NOMO-1 treated with DMSO at 0.1 percent for 48 hours (cell line): ENCODE measurements around the gene ADAMTS19.
"Not testable (repeated sequence)": the region's sequence is repeated elsewhere in the genome, so short reads cannot be mapped to it uniquely, and the experiment has no call there.

ENCODE experiments used
- DNase-seq: peaks from one replicate; lab custom pipeline; 2025; ENCODE audit not compliant: unreplicated experiment; lab: John Stamatoyannopoulos, UW

ADAMTS19 gene

GRCh38 chr5:129459777-129460671 lies at the start of gene ADAMTS19:
TSS of gene ADAMTS19 (plus strand) at chr5:129460298. CDS start at chr5:129460392, 94 bp downstream.
- no peak for DNase-seq

DNA sequence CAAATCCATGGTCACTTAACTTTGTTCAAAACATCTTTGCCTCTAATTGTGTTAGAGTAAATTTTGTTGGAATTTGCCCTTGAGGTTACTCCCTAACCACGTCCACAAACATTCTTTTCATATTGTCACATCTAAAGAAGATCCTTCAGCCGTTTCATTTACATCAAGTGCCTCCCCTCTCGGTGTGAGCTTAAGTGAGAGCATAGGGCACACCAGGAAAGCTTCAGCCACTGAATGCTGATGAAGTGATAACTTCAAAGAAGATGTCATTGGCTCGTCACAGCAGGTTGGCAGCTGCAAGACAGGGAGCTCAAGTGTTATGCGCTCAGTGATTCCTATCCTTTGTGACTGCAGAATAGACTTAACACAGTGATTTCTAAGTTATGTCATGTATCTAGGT lies 49.6 kb upstream of the ADAMTS19 start:
- DNase-seq: no peak

GRCh38 chr5:129412721-129413120 lies 47.4 kb upstream of the ADAMTS19 start:
- no peak for DNase-seq

DNA sequence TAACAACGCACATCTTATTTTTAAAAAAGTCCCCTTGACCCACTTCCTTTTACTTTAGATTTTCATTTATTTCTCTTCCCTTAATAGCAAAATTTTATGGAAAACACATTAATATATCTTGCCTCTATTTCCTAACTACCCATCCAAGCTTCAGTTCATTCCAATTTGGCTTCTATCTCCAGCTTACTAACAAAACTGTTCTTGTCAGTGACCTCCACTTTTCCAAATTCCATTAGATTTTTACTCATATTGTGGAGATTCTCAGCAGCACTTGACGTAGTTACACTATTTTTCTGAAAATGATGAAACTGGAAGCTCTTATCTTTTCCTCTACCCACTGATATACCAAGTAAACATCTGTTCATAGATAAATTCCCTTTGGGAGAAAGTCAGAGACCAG lies 46.5 kb upstream of the ADAMTS19 start:
- no peak for DNase-seq

DNA sequence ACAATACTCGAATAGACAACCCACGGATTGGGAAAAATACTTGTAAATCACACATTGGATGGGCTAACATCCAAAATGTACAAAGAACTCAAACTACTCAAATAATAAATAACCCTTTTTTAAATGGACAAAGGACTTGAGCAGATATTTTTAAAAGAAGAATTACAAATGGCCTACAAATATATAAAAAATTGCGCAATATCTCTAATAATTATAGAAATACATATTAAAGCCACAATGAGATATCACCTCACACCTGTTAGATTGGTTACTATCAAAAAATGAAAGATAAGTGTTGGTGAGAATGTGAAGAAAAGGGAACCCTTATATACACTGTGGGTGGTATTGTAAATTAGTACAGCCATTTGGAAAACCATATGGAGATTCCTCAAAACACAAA lies 40.8 kb upstream of the ADAMTS19 start:
- DNase-seq: no peak

- DNase-seq: no peak
These were observed 35.1 kb upstream of the ADAMTS19 start for GRCh38 chr5:129425031-129425430.

GRCh38 chr5:129426071-129426470 lies 34.0 kb upstream of the ADAMTS19 start:
- no peak for DNase-seq

GRCh38 chr5:129428636-129429035 lies 31.5 kb upstream of the ADAMTS19 start:
- not testable (repeated sequence) for DNase-seq

DNA sequence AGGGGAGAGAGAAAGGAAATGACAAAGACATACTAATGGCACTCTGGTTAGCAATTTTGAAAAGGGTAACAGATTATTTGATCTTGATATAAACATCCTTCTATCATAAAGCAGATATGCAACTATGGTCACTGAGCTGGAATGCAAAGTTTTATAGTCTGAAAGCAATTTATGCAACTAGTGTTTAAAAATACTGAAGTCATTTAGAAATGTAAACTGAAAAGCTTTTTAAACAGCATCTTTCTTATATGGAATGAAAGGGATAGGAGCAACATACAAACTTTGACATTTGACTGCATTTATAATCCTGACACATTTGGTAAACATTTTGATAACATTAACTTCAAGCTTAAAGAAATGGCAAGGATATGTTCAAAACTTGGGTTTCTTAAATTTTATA lies 28.7 kb upstream of the ADAMTS19 start:
- no peak for DNase-seq

GRCh38 chr5:129438322-129438721 lies 21.8 kb upstream of the ADAMTS19 start:
- DNase-seq: no peak

DNA sequence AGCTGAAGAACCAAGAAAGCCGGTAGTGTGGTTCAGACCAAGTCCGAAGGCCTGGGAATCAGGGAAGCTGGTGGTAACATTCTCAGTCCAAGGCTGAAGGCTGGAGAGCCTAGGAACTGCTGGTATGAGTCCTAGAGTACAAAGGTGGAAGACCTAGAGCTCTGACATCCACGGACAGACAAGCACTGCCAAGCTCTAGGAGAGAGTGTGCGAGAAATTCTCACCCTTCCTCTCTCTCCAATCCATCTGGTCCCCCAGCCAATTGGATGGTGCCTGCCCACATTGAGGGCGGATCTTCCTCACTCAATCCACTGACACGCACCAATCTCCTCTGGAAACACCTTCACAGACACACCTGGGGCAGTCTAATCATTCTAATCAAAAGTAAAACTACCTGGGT lies 19.7 kb upstream of the ADAMTS19 start:
- DNase-seq: no peak

GRCh38 chr5:129441096-129441495 lies 19.0 kb upstream of the ADAMTS19 start:
- DNase-seq: no peak

DNA sequence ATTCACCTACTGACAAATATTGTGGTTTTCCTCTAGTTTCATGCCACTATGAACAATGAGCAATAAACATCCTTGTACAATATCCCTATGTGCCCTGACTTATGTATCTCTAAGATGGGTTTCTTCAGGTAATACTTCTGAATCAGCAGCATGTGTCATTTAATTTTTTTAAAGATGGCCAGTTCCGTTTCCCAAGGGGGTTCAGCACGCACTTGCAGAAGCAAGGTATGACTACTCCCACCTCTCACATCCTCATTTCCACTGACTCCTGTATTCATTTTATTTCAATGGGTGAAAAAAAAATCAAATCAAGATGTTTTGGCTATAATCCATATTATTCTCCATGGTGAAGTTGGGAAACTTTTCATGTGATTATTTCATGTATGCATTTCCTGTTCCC lies 14.7 kb upstream of the ADAMTS19 start:
- no peak for DNase-seq

GRCh38 chr5:129447968-129448367 lies 12.1 kb upstream of the ADAMTS19 start:
- no peak for DNase-seq

- DNase-seq: no peak
These were observed 11.4 kb upstream of the ADAMTS19 start for GRCh38 chr5:129448654-129449053.

DNA sequence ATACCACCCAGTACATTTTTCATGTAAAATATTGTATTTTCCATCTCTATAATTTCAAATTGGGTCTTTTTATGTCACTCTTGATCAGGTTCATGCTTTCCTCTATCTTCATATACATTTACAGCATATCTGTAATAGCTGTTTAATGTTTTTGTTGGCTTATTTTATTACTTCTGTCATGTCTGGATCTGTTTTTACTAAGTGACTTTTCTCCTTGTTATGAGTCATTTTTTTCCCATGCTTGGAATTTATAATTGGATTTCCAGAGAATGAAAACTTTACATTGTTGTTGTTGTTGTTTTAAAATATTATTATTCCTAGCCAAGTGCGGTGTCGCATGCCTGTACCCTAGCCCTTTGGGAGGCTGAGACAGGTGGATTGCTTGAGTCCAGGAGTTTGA lies 5.6 kb upstream of the ADAMTS19 start:
- no peak for DNase-seq

GRCh38 chr5:129459450-129459776 lies 685 bp upstream of the ADAMTS19 start:
- no peak for DNase-seq

DNA sequence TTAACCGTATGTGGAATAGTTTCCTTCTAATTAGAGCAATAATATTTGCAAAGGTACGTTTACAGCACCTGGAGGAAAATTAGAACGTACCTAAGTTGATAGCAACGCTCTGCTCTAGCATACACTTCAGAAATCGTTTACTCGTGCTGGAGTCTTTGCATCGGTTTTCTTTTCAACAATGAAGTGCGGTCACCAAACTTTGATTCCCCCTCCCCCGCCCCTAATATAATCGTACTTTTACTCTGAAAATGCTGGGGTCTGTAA lies 506 bp downstream of the ADAMTS19 start:
- DNase-seq: no peak

- no peak for DNase-seq
These were observed 1.0 kb downstream of the ADAMTS19 start for GRCh38 chr5:129460936-129461710.

DNA sequence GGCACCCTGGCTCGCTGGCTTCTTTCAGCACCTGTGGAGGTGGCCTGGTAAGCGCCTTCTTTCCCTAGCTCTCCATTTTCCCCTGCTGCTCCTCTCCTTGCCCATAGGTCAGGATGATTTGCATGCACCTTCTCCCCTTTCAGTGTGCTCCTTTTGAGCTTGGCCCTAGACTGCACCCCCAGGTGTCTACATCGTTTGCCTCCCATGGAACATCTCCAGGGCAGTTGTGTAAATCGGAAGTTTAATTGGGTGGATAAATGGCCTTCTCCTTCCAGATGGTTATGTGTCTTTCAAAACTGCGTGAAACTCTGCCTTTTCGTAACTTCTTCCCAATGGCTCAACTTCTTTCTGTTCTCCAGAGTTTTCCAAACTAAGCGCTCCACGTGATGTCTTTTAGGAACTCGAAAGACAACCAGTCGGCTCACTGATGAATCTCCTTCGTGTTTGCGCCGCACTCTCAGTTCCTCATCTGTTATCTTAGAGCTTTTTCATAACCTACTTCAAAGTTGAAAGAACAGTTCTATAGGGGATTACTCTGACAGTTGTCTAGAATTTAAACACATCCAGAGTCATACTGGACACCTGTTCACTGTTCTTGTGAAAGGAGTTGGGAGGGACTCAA lies 1.7 kb downstream of the ADAMTS19 start:
- DNase-seq: no peak

DNA sequence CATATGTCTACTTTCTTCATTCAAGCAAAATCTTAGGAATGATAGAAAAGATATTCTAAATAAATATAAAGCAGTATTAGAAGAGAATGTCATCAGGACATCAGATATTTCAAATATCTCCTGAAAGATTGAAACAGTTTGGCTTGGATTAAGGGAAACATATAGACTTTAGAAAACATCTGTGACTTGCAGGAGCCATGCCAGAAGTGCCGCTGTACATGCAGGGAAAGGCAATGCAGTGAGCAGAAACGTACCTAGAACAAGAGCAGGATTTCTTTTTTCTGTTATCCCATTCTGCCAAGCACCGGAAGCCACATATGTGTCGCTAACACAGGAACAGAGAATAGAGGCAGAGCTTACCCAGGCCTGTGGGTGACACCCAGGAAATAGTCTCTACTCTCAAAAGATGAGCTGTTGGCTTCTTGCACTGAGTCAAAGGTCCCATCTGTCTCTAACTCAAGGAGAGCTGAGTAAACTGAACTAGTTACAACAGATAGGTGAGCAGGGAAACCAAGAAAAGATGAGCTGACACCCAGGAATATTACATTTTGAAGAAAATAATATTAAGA lies 5.8 kb downstream of the ADAMTS19 start:
- no peak for DNase-seq

DNA sequence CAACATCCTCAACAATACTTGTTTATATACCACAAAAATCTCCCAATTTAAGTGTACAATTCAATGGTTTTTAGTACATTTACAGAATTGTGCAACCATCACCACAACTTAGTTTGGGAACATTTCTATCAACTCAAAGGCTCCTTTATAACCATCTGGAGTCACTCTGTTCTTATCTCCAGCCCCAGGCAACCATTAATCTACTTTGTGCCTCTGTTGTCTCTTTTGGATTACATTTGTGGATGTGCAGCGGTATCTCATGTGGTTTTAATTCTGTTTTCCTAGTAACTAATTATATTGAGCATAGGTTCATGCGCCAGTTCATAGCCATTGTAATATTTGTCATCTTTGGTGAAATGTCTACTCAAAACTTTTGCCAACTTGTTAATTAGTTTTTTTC lies 14.4 kb downstream of the ADAMTS19 start:
- DNase-seq: no peak
